Stimulated activated CD8-positive, alpha-beta memory T cell treated with anti-CD3 and anti-CD28 coated beads, Interleukin-12 subunit alpha, Interleukin-12 subunit beta, amount 100 ng/mL, for 1 hour (primary cell): ENCODE data around the gene PGBD1.

ENCODE experiments used
- DNase-seq: peaks from one replicate; pipeline ENCODE4 v3.0.0-alpha.2; 2020; ENCODE audit warnings: low read depth

PGBD1 gene, protein sequence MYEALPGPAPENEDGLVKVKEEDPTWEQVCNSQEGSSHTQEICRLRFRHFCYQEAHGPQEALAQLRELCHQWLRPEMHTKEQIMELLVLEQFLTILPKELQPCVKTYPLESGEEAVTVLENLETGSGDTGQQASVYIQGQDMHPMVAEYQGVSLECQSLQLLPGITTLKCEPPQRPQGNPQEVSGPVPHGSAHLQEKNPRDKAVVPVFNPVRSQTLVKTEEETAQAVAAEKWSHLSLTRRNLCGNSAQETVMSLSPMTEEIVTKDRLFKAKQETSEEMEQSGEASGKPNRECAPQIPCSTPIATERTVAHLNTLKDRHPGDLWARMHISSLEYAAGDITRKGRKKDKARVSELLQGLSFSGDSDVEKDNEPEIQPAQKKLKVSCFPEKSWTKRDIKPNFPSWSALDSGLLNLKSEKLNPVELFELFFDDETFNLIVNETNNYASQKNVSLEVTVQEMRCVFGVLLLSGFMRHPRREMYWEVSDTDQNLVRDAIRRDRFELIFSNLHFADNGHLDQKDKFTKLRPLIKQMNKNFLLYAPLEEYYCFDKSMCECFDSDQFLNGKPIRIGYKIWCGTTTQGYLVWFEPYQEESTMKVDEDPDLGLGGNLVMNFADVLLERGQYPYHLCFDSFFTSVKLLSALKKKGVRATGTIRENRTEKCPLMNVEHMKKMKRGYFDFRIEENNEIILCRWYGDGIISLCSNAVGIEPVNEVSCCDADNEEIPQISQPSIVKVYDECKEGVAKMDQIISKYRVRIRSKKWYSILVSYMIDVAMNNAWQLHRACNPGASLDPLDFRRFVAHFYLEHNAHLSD

DNA sequence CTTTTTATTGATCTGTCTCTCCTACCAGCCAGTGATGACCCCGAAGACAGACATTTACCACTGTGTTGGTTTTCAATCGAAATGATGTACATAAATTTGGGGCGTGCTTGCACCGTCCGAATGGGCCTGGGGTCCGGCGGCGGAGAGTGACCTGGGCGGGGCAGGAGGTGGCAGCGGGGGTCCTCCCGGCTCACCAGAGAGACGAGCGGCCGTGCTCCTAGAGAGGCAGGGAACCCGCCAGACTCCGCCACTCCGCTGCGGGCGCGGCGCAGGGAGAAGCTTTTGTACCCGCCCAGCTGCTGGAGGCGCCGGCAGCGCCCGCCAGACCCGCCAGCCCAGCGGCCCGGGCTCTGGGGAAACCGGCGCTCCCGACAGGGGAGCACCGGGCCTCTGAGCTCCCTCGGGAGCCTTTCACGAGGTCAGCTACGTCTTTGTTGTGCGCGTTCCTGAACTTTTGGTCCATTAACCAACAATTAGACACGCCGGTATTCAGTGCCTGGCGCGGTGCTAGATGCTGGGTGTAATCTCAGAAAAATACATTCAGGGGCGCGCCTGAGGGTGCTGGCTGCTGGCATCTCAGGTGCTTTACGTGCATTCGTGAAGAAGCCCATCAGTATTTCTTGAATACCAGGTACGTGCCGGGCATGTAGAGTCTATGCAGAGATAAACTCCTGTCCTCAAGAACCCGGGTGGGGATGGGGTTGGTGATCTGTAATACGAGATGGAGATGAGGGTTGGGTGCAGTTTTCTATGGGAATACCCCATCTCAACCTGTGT is at the start of gene PGBD1:
Gene PGBD1, plus strand, starts transcription at position 285 of the 777 bp plus-strand sequence. CDS start 2,242 bp downstream, outside the sequence.
- DNase-seq, result no peak

DNA sequence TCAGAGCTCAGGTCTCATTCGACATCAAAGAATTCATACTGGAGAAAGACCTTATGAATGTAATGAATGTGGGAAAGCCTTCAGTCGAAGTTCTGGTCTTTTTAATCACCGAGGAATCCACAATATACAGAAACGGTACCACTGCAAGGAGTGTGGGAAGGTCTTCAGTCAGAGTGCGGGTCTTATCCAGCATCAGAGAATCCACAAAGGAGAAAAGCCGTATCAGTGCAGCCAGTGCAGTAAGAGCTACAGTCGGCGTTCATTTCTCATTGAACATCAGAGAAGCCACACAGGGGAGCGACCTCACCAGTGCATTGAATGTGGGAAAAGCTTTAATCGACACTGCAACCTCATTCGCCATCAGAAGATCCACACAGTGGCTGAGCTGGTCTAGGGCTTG is 48.6 kb upstream of the PGBD1 start:
- DNase-seq, result no peak

DNA sequence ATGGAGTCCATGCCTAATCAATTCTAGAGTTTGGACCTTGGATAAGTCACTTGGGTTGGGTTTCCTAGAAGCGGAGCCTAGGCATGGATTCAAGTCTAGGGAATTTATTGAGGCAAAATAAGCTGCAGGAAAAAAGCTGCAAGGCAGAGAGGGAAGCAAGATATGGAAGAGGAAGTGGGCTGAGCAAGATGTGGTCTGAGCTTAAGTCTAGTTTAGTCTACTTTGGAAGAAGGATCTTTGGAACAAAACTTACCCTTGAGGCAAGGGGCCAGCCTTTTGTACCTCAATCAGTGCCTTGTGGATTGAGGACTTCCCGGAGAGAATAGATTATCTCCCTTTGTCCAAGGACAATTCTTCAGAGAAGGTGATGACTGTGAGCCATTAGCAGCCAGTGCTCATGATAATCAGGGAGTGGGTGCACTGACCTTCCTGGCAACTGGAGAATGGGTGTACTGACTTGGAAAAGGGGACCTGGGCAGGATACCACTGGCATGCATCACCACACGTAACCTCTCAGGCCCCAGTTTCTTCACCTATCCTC is 45.4 kb upstream of the PGBD1 start:
- no peak for DNase-seq

DNA sequence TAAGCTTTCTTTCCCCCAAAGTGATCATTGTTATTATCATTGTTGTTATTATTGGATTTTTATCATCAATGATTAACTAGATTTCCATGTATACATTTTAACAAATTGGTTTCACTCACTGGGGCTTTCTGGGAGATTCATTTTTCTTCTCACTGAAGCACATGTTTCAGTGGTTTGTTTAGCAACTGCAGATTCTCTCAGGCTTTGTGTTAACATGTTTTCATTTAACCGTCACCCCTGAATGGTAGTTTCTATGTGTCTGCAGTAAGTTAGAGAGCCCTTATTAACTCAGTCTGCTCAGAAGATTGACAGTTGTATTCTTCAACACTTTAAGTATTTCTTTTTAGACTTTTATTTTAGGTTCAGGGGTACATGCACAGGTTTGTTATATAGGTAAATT is 41.7 kb upstream of the PGBD1 start:
- no peak for DNase-seq

DNA sequence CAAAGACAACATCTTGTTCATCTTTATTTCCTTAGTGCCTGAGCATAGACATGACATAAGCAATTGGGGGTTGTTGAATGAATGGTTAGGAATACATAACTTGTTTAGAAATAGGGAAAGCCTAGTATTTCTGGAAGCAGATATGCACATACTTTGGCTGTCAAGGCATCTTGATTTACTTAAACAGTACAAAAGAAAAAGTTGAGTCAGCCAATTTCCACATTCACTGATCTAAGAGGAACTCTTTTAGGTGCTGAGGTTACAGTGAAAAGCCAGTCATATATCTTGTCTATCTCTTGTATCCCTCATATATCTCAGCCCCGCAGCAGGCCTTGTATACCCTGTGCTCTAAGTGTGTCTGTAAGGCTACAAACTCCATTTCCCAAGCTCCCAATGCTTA is 40.9 kb upstream of the PGBD1 start:
- no peak for DNase-seq

DNA sequence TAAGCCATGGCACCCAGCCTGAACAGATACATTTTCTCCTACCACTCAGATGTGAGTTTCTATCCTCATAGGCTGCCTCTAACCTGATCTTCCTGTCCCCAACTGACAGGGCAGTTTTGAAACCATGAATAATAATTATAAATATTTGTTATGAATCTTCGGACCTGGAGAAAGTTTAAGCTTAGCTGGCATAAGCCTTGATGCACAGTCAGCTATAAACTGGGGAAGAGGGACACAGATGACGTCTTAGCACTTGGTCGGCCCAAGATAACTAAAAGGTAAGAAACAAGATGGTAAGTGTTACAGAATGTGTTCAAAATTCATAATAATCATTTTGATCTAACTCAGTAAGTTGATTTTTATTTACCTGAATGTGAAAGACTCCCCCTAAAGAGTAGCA is 37.4 kb upstream of the PGBD1 start:
- DNase-seq, result no peak

DNA sequence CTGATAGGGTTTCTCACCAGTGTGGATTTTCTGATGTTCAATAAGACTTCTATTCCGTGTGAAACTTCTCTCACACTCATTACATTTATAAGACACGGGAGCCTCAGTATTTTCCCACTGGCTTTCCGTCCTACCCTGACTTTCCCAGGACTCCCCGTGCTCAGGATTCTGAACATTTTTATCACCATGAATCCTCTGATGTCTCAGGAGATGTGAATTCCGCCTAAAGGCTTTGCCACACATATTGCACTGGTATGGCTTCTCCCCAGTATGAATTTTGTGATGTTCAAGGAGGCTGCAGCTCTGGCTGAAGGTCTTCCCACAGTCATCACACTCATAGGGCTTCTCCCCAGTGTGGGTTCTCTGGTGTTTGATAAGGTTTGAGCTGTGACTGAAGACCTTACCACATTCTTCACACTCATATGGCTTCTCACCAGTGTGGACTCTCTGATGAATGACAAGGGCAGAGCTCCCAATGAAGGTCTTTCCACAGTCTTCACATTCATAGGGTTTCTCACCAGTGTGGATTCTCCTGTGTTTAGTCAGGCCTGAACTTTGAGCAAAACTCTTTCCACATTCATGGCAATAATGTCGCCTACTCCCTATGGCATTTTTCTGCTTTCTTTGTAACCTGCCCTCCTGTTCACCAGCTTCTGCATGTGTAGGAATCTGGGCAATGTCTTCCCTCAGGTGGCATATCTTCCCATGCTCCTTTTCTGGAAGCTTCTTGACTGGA is 36.0 kb upstream of the PGBD1 start:
- DNase-seq, result no peak

DNA sequence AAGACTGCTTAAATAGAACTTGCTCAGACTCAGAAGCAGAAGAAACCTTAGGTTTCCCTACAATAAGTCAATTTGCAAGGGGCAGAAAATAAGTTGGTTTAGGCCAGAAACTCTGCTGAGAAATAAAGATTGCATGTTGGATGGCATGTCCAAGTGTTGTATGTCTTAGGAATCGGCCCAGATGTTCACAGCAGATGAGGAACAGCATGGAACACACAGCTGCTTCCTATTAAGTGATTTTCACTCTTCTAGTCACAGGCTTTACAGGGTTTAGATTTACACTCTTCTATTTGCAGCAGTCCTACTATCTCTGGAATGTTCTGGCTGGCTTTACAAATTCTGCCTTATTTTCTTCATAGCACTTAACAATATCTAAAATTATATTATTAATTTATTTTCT is 32.5 kb upstream of the PGBD1 start:
- no peak for DNase-seq

DNA sequence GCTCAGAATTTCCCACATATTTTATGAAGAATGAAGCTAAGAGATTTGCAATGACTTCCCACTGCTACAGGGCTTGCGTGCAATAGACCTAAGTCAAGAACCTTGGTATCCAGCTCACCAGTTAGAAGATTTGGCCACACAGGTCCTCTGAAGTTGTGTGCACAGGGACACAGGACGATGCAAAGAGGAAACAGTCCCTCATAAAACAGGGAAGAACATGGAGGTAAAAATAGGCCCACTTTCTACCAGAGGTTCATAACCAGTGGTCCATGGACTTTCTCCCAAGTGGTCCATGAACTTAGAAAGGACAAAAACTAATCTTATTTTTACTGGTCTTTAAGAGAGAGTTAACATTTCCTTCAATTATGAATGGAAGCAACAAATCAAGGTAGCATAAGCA is 30.6 kb upstream of the PGBD1 start:
- no peak for DNase-seq

DNA sequence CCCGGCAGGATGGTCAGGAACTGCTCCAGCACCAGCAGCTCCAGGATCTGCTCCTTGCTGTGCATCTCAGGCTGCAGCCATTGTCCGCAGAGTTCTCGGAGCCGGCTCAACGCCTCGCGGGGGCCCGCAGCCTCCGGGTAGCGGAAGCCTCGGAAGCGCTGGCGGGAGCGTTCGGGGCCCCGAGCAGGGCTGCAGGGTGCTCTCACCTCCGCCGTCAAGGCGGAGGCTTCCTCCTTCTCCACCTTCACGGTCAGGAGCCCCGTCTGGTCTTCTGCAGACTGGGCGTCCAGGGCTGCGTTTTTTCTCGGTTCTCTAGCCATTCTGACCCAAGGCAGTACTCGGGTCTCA is 29.7 kb upstream of the PGBD1 start:
- DNase-seq, result no peak

DNA sequence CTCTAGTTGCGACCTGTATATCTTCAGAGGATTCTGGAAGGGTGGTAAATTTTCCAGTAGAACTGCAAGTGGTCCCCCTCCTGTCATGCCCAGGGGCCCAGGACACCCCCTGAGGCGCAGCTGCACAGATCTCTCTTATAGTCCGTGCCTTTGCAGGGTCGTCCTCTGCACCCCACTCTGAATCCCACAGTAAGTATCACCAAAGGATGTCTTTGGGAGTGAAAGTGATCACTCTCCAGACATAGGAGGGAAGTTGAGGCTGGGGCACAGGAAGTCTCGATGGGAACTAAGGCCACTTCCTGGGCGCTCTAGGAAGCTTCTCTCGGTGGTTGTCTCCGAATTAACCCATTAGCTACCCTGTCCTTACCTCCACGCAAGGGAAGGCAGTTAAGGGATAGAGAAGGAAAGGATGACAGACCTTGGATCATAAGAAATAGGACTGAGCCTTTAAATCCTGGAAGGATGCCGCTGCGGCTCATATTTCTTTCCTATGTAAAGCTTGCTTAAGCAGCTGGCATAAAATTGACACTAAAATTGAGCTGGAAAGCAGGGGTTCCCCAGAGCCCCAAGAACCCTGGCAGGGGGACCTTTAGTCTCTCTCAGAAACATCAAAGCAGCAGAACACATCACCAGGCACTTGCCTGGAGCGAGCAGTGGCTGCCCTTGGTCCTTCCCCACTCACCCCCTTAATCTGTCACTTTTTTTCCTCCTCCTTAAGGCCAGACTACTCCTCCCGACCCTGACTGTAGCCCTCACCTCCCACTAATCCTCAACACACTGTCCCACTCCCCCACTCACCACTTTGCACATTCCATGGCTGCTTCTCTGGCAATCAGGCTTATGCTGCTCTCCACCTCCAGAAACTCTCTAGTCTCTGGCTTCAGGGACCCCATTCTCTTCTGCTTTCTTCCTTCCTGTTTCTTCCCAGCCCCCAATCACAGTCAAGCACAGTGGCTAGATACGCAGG is 29.1 kb upstream of the PGBD1 start, which contains the start of gene ZKSCAN4:
Gene ZKSCAN4, minus strand, starts transcription at position 261 of the 967 bp plus-strand sequence. CDS start 289 bp downstream, outside the sequence.
- DNase-seq, result peak; percentile 69

DNA sequence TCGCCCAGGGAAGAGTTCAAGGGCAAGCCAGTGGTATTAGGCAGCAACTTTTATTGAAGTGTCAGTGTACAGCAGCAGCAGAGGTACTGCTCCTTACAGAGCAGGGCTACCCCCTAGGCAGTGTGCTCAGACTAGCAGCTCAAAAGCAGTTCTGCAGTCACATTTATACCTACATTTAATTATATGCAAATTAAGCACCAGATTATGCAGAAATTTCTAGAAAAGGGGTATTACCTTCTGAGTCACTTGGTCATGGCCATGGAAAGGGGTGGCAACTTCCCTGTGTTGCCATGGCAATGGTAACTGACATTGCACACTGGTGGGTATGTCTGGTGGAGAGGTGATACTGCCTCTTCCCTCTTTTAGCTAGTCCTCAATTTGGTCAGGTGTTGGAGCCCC is 27.3 kb upstream of the PGBD1 start:
- no peak for DNase-seq

DNA sequence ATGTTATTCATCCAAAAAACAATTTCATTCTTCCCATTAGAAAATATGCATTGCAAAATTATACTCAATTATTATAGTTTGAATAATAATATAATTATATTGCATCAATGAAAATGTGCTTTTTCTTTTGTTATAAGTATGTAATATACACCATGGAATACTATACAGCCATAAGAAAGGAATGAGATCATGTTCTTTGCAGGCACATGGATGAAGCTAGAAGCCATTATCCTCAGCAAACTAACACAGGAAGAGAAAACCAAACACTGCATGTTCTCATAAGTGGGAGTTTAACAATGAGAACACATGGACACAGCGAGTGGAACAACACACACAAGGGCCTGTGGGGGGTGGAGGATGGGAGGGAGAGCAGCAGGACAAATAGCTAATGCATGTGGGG is 24.3 kb upstream of the PGBD1 start:
- no peak for DNase-seq

DNA sequence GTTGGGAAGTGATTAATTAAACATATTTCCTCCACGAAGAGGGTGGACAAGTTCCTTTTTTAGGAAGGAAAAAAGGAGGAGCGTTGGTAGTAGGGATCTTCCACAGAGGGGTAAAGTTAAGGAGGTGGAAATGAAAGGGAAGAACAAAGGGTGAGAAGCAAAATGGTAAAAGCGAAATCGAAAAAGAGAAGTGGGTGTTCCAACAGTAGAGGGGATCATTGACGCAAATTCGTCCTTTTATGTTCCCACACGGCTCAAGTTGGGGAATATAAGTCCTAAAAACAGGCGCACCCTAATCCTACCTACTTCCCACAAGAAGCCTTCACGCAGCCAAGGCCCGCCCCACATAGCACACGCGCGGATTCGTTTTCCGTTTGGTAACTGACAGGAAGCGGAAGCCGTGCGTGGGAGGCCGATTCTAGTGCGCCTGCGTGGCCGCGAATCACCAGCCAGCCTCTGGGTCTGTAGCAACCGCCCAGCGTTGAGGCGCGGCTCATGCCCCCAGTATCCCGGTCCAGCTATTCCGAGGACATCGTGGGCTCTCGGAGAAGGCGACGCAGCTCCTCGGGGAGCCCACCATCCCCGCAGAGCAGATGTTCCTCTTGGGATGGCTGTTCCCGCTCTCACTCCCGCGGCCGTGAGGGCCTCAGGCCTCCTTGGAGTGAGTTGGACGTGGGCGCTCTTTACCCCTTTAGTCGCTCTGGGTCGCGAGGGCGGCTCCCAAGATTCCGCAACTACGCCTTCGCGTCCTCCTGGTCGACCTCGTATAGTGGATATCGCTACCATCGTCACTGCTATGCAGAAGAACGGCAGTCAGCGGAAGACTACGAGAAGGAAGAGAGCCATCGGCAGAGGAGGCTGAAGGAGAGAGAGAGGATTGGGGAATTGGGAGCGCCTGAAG is 22.2 kb upstream of the PGBD1 start, which contains the start of gene NKAPL:
Gene NKAPL, plus strand, starts transcription at position 421 of the 901 bp plus-strand sequence. Its CDS starts 75 bp downstream, at position 496.
- peak; percentile 34 for DNase-seq

DNA sequence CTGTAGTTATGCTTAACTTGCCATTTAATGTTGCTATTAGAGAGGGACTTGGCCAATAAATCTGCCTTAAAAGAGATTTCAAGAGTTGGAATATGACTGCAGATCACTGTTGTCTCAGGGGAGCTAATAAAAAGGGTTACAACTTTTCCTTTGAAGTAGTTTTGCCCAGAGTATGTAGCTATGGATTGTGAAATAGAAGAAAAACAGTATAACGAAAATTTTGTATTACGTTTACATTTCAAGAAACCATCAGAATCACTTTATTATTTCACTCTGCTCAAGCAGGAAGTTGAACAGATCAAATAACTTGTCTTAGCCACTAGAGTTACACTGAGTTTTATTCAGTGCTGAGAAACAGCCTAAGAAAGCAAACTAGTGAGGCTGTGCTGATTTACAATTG is 17.4 kb upstream of the PGBD1 start:
- DNase-seq, result no peak

DNA sequence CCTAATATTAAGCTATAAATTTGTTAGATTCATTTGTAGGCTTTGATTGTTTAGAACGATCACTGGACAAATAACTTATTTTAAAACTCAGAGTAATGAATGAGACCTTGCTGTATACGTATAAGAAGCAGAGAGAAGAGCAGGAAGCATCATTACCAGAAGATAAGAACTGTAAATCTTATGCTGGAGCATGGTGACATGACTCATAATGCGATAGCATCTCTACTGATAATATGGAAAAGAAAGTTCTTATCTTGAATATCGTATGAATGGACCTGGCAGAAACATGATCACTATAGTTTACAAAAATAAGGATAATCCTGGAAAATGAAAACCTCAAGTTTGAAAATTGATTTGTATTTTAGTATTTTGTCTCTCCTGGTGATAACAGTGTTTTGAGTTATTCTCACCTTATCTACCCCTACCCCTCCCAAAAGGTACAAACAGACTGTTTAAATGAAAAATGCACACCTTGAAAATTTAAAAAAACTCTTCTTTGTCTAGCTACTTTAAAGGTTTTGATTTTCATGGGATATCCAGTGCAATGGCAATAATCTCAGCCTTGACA is 16.5 kb upstream of the PGBD1 start:
- DNase-seq, result no peak

DNA sequence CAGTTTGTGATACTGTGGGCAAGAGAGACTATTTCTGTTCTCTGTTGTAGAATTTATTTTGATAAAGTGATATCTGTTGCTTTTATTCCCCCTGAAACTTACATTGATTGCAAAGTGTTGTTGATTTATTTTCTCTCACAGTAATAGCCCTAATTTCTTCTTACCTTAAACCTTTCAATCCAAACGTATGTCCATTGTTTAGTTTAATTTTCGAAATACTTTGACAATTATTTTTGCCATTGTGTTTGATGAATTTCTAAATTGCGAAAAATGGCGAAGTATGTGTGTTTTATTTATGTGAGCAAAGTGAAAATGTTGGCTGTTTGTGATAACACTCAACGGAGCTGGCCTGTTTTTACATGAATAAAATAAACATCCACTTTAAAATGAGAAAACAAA is 14.8 kb upstream of the PGBD1 start:
- no peak for DNase-seq

DNA sequence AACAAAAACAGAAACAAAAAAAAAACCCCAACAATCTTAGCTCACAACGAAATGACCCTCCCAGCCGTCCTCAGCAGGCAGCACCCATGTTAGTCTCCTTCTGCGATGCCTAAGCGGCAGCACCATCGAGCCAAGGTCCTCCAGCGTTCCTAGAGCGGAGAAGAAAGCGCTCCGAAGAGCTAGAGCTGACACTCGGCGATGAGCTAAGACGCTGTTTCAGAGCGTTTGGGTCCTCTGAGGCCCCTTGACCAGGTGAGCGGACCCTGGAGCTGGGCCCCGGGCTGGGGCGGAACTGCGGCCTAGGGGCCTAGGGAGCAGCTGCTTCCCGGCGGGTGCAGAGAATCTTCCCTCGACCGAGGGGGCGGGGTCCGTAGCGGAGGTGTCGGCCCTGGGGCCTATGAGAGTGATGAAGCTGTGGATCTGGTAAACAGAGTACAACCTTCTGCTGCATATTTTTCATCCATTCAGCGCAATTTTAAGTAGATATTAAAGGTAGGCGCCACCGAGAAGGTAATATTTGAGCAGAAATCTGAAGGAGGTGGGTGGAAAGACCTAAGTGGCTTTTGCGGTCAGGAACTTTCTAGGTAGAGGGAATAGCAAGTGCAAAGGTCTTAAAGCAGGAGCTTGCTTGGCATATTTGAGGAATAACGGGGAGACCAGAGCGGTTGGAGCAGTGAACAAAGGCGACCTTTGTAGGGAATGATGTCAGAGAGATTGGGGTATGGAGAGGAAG is 14.2 kb upstream of the PGBD1 start, which contains the start of gene ZSCAN26:
Gene ZSCAN26, plus strand, starts transcription at position 182 of the 733 bp plus-strand sequence. CDS start 4,777 bp downstream, outside the sequence.
- peak; percentile 72 for DNase-seq
